Neutrophil (primary cell): ENCODE results near the gene ST7.
"Not testable (repeated sequence)": the region's sequence is repeated elsewhere in the genome, so short reads cannot be mapped to it uniquely, and the experiment has no call there.

ENCODE experiments used
- H3K27ac ChIP-seq: fragments of 200-600 bp; sonication (generic); 2 replicates; pipeline ENCODE4 v1.5.1; 2016; ENCODE audit warnings: mild to moderate bottlenecking, moderate library complexity
- H3K27me3 ChIP-seq: fragments of 200-600 bp; sonication (generic); 2 replicates; pipeline ENCODE4 v1.6.0; 2016; ENCODE audit warnings: mild to moderate bottlenecking
- H3K36me3 ChIP-seq: fragments of 200-600 bp; sonication (generic); 2 replicates; pipeline ENCODE4 v1.5.1; 2017
- H3K4me1 ChIP-seq, 2 experiments: fragments of 200-600 bp in 1 of 2; sonication (generic) in 1 of 2; 1 replicate in 1 of 2; 2 replicates in 1 of 2; pipeline versions ENCODE4 v1.5.1 to v1.6.1; 2013 to 2016; ENCODE audit warnings: low read depth in 1 of 2, low read length in 1 of 2, mild to moderate bottlenecking in 1 of 2, moderate library complexity in 1 of 2; ENCODE audit not compliant: control insufficient read depth in 1 of 2, insufficient read depth in 1 of 2
- H3K4me3 ChIP-seq, 2 experiments: fragments of 200-600 bp in 1 of 2; sonication (generic) in 1 of 2; 1 replicate in 1 of 2; 2 replicates in 1 of 2; pipeline ENCODE4 v1.5.1; 2013 to 2016; ENCODE audit warnings: low read depth in 1 of 2, low read length in 1 of 2, mild to moderate bottlenecking in 1 of 2, moderate library complexity in 1 of 2
- H3K9me3 ChIP-seq: fragments of 200-600 bp; sonication (generic); 2 replicates; pipeline ENCODE4 v1.5.1; 2016
- CTCF ChIP-seq: fragments of 200-600 bp; sonication (generic); IDR thresholded peaks from 2 replicates; pipeline ENCODE4 v1.5.1; 2016; ENCODE audit warnings: antibody characterized with exemption

The ST7 gene

GRCh38 chr7:116929914-116930913 lies 23.1 kb upstream of the ST7 start:
- Histone ChIP-seq H3K27ac (no peak overlapping the region), H3K4me3 (no peak overlapping the region), H3K36me3 (no peaks in the 10 kb centered on the region), H3K27me3 (peaks cover under 1% of the 10 kb centered on the region), H3K4me1 (no peaks in the 10 kb centered on the region), H3K9me3 (no peaks in the 10 kb centered on the region)
- TF ChIP-seq CTCF = peak; percentile 93

DNA sequence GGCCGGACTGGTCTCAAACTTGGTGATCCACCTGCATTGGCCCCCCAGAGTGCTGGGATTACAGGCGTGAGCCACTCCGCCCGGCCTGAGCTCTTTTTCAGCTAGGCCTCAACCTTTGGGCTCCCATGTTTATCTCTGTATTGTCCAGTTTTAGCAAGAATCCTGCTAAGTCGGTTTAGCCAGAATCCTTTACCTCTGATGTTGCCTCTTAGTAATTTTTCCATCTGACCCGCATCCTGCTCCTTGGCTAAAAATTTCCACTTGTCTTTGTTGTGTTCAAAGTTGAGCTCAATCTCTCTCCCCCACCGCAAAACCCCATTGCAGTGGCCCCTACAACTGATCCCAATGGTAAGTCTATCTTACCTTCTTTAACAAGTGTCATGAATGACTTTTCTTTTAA lies 20.7 kb upstream of the ST7 start:
- Histone ChIP-seq H3K27ac (no peak overlapping the region), H3K36me3 (no peaks in the 10 kb centered on the region), H3K27me3 (no peaks in the 10 kb centered on the region), H3K4me3 (no peak overlapping the region), H3K9me3 (no peaks in the 10 kb centered on the region), H3K4me1 (no peaks in the 10 kb centered on the region)
- TF ChIP-seq CTCF = no peak

- H3K9me3 ChIP-seq = no peaks in the 10 kb centered on the region
- no peak for TF ChIP-seq CTCF
- no peak overlapping the region for H3K27ac ChIP-seq
- H3K36me3 ChIP-seq = no peaks in the 10 kb centered on the region
- H3K27me3 ChIP-seq = no peaks in the 10 kb centered on the region
- no peak overlapping the region for H3K4me3 ChIP-seq
- no peaks in the 10 kb centered on the region for H3K4me1 ChIP-seq
Observed at GRCh38 chr7:116933465-116933864, 19.8 kb upstream of the ST7 start.

- Histone ChIP-seq H3K4me3 (no peak overlapping the region), H3K4me1 (no peaks in the 10 kb centered on the region), H3K9me3 (no peaks in the 10 kb centered on the region), H3K36me3 (no peaks in the 10 kb centered on the region), H3K27ac (no peak overlapping the region), H3K27me3 (no peaks in the 10 kb centered on the region)
- TF ChIP-seq CTCF = no peak
Observed at GRCh38 chr7:116934580-116934979, 18.7 kb upstream of the ST7 start.

DNA sequence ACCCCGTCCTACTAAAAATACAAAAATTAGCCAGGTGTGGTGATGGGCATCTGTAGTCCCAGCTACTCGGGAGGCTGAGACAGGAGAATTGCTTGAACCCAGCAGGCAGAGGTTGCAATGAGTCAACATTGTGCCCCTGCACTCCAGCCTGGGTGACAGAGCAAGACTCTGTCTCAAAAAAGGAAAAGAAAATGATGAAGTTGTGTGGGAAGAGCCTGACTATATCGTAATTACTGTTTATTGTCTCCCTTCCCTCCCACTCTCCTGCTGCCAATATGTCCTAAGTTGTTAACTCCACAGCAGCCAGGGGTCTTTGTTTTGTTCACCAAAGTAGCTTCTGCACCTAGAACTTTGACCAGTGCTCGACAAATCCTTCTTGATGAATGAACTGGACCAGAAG lies 16.5 kb upstream of the ST7 start:
- H3K27ac ChIP-seq, H3K9me3 ChIP-seq, H3K4me3 ChIP-seq, H3K4me1 ChIP-seq, H3K36me3 ChIP-seq, H3K27me3 ChIP-seq: not testable (repeated sequence)

GRCh38 chr7:116938678-116939077 lies 14.6 kb upstream of the ST7 start:
- Histone ChIP-seq H3K27ac (no peak overlapping the region), H3K4me3 (no peak overlapping the region)

More at GRCh38 chr7:116938678-116939077, 14.6 kb upstream of the ST7 start:
- Histone ChIP-seq H3K27me3 (no peaks in the 10 kb centered on the region), H3K9me3 (no peaks in the 10 kb centered on the region), H3K36me3 (no peaks in the 10 kb centered on the region), H3K4me1 (no peaks in the 10 kb centered on the region)
- no peak for TF ChIP-seq CTCF
